HepG2 (cell line): Measurements from ENCODE around the gene RPE65. TPM values are rescaled to one million over a fixed set of nuclear protein-coding genes. Genes with fewer than 3 reads are reported as not detected.

ENCODE experiments used
- ATAC-seq: fragments of 200-7000 bp; cut with Tn5 transposase; 3 replicates; pipeline ENCODE4 v1.9.1; 2020; ENCODE audit warnings: mild to moderate bottlenecking, moderate library complexity
- BruUV-seq: library from RNA; stranded (reverse); fragments of 400-500 nt; replicated peaks from 2 replicates; lab custom pipeline; 2021; lab: Mats Ljungman, UMichigan
- CTCF ChIA-PET: fragments of 300-600 bp; formaldehyde crosslinking; extraction: SDS; loops from one replicate; lab custom pipeline; 2021; ENCODE audit warnings: low total read pairs, inconsistent platforms, low intra/inter-chr PET ratio; lab: Yijun Ruan, JAX
- POLR2A ChIA-PET: fragments of 350-600 bp; sonication (Branson Sonifier 250); formaldehyde crosslinking; loops from one replicate; lab custom pipeline; 2020; ENCODE audit warnings: antibody characterized with exemption, inconsistent platforms; lab: Yijun Ruan, JAX
- DNase-seq: peaks from one replicate; pipeline ENCODE4 v3.0.0-alpha.2; 2015; ENCODE audit warnings: low spot score
- FAIRE-seq: peaks from 3 replicates; lab custom pipeline; 2011; peaks lifted over from hg19 to GRCh38; lab: Jason Lieb, UNC
- H2AFZ ChIP-seq: one replicate; pipeline ENCODE4 v1.6.1; 2011; ENCODE audit warnings: low read length, inconsistent platforms
- H3K27ac ChIP-seq: fragments of 300-600 bp; 3 replicates; pipeline ENCODE4 v1.8.0; 2011; ENCODE audit warnings: mixed run types, mild to moderate bottlenecking, mixed read lengths, low read length, inconsistent platforms; ENCODE audit not compliant: insufficient read depth; ENCODE audit errors: extremely low read length
- H3K27me3 ChIP-seq, 2 experiments: fragments of 200-600 bp in 1 of 2; 2 replicates in 1 of 2; 3 replicates in 1 of 2; pipeline versions ENCODE4 v1.6.0 to v1.8.0; 2011; ENCODE audit warnings: low read length in 2 of 2, mild to moderate bottlenecking in 2 of 2, moderate library complexity in 2 of 2, inconsistent platforms in 1 of 2; ENCODE audit not compliant: insufficient read depth in 2 of 2, control insufficient read depth in 1 of 2
- H3K36me3 ChIP-seq, 2 experiments: fragments of 200-600 bp in 1 of 2; replicated peaks in 1 of 2; 2 replicates in 1 of 2; 3 replicates in 1 of 2; pipeline versions ENCODE4 v1.5.1 to v1.8.0; 2011; ENCODE audit warnings: low read length in 2 of 2, inconsistent platforms in 1 of 2; ENCODE audit not compliant: insufficient read depth in 2 of 2, control insufficient read depth in 1 of 2
- H3K4me1 ChIP-seq: 2 replicates; pipeline ENCODE4 v1.5.1; 2012; ENCODE audit warnings: low read length, inconsistent platforms; ENCODE audit not compliant: insufficient read depth
- H3K4me2 ChIP-seq: 2 replicates; pipeline ENCODE4 v1.6.0; 2011; ENCODE audit warnings: low read depth, low read length, inconsistent platforms
- H3K4me3 ChIP-seq, 3 experiments: fragments of 200-600 bp in 1 of 3; sonication (generic), shearing (Covaris generic) in 1 of 3; replicated peaks in 1 of 3; 2 replicates each; pipeline ENCODE4 v1.5.1; 2011 to 2016; ENCODE audit warnings: low read length in 3 of 3, inconsistent platforms in 2 of 3, low read depth in 2 of 3, mild to moderate bottlenecking in 2 of 3, control low read depth in 1 of 3, mixed read lengths in 1 of 3; ENCODE audit not compliant: insufficient read depth in 1 of 3
- H3K79me2 ChIP-seq: one replicate; pipeline ENCODE4 v1.6.1; 2011; ENCODE audit warnings: low read length, inconsistent platforms; ENCODE audit not compliant: insufficient read depth
- H3K9ac ChIP-seq: 2 replicates; pipeline ENCODE4 v1.6.0; 2011; ENCODE audit warnings: mild to moderate bottlenecking, low read depth, low read length, inconsistent platforms; ENCODE audit not compliant: insufficient read depth
- H3K9me3 ChIP-seq: 2 replicates; pipeline ENCODE4 v1.5.1; 2012; ENCODE audit warnings: mild to moderate bottlenecking, low read length
- H4K20me1 ChIP-seq: 2 replicates; pipeline ENCODE4 v1.6.0; 2011; ENCODE audit warnings: inconsistent platforms, mild to moderate bottlenecking, low read length, moderate library complexity; ENCODE audit not compliant: insufficient read depth
- KLF16 ChIP-seq, 2 experiments: sonication (generic) in 1 of 2; formaldehyde crosslinking in 1 of 2; IDR thresholded peaks; 2 replicates each; pipeline versions ENCODE4 v1.6.1 to v1.8.0; 2016 to 2023; ENCODE audit warnings: missing genetic modification reagents in 2 of 2, missing compliant biosample characterization in 1 of 2
- NAIF1 ChIP-seq: sonication (generic); formaldehyde crosslinking; IDR thresholded peaks from 2 replicates; pipeline ENCODE4 v1.5.0; 2020; ENCODE audit warnings: mild to moderate bottlenecking, missing genetic modification reagents, borderline replicate concordance
- NFE2 ChIP-seq: sonication (generic); formaldehyde crosslinking; IDR thresholded peaks from 2 replicates; pipeline ENCODE4 v1.4.0; 2020; ENCODE audit warnings: missing genetic modification reagents
- ZNF777 ChIP-seq: sonication (generic); formaldehyde crosslinking; IDR thresholded peaks from 2 replicates; pipeline ENCODE4 v1.4.0; 2020; ENCODE audit warnings: missing genetic modification reagents
- WGBS: methylation state at CpG from one replicate; pipeline ENCODE4 v1.1.6; 2017; ENCODE audit warnings: low lambda C conversion rate; 5-methylcytosine and 5-hydroxymethylcytosine counted together
- in situ Hi-C: cut with HindIII; loops from 2 replicates; pipeline ENCODE4 v1.10.0; 2017; ENCODE audit warnings: low pct_unique_long_range_greater_than_20kb; ENCODE audit not compliant: extremely low pct_ligation_motif_present
- intact Hi-C: fragments of 100-400 bp; cut with micrococcal nuclease; formaldehyde crosslinking; loops from one replicate; pipeline ENCODE4 v1.10.0; 2022; ENCODE audit not compliant: unreplicated experiment
- polyA plus RNA-seq, 8 experiments: library from polyadenylated mRNA; depleted of rRNA in 3 of 8; stranded (reverse) in 7 of 8; unstranded in 1 of 8; fragments of >200 nt; fragmentation: Illumina TruSeq in 4 of 8; extraction: Trizol in 4 of 8; gene quantifications; 2 replicates each; pipeline versions ENCODE4 v1.2.1 to v1.2.3, GENCODE V29; 2011 to 2016; ENCODE audit warnings: low read depth in 4 of 8, missing spikeins in 1 of 8, mixed read lengths in 1 of 8; ENCODE audit not compliant: insufficient read depth in 1 of 8
- total RNA-seq, 5 experiments: library from RNA; depleted of rRNA; stranded (reverse); fragments of >200 nt; fragmentation: Illumina TruSeq; extraction: Trizol; gene quantifications; 2 replicates each; pipeline ENCODE4 v1.2.3, GENCODE V29; 2016; ENCODE audit warnings: low read depth in 1 of 5
- TF ChIP-seq, protein P1 (sequence below): sonication (generic); formaldehyde crosslinking; IDR thresholded peaks from 2 replicates; pipeline ENCODE4 v1.8.0; 2022; ENCODE audit warnings: mild to moderate bottlenecking, missing genetic modification reagents, moderate library complexity
- TF ChIP-seq, protein P2 (sequence below): sonication (generic); formaldehyde crosslinking; IDR thresholded peaks from 2 replicates; pipeline ENCODE4 v1.4.0; 2020; ENCODE audit warnings: low read depth, missing genetic modification reagents
- TF ChIP-seq, protein P3 (sequence below): sonication (generic); formaldehyde crosslinking; IDR thresholded peaks from 2 replicates; pipeline ENCODE4 v1.8.1; 2023; ENCODE audit warnings: missing genetic modification reagents, mild to moderate bottlenecking, borderline replicate concordance
- TF ChIP-seq, protein P4 (sequence below): sonication (generic); formaldehyde crosslinking; IDR thresholded peaks from 2 replicates; pipeline ENCODE4 v1.5.0; 2020; ENCODE audit warnings: missing genetic modification reagents

The RPE65 gene
- total and polyA plus RNA-seq, 2 of the 13 experiments (the other 11 are each of a cell fraction or from before 2014, with no cell fraction given), result not detected

DNA sequence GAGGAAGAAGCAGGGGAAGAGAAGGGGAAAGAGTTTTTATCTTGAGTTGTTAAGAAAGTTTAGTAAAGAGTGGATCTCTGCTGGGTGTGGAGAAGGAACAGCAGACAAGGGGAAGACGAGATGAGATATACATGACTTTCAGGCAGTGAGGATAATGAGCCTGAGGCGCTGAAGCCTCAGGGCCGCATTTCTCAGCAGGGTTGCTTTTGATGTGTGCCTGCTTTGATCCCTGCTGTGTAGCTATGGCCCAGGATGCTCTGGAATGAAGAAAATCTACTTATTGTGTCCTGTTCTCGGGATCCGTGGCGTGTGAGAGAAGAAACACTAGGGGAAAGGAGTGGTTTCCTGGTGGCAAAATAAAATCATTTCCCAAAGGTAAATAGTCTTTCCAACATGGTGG is 15.1 kb upstream of the RPE65 start:
- DNase-seq, result no peak
- intact Hi-C loops (no loop called here), in situ Hi-C loops (no loop called here)
- no peak for ATAC-seq
- BruUV-seq, result no TSS peak
- TF ChIP-seq, protein P1, sequence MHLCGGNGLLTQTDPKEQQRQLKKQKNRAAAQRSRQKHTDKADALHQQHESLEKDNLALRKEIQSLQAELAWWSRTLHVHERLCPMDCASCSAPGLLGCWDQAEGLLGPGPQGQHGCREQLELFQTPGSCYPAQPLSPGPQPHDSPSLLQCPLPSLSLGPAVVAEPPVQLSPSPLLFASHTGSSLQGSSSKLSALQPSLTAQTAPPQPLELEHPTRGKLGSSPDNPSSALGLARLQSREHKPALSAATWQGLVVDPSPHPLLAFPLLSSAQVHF, result no peak
- TF ChIP-seq, protein P2, sequence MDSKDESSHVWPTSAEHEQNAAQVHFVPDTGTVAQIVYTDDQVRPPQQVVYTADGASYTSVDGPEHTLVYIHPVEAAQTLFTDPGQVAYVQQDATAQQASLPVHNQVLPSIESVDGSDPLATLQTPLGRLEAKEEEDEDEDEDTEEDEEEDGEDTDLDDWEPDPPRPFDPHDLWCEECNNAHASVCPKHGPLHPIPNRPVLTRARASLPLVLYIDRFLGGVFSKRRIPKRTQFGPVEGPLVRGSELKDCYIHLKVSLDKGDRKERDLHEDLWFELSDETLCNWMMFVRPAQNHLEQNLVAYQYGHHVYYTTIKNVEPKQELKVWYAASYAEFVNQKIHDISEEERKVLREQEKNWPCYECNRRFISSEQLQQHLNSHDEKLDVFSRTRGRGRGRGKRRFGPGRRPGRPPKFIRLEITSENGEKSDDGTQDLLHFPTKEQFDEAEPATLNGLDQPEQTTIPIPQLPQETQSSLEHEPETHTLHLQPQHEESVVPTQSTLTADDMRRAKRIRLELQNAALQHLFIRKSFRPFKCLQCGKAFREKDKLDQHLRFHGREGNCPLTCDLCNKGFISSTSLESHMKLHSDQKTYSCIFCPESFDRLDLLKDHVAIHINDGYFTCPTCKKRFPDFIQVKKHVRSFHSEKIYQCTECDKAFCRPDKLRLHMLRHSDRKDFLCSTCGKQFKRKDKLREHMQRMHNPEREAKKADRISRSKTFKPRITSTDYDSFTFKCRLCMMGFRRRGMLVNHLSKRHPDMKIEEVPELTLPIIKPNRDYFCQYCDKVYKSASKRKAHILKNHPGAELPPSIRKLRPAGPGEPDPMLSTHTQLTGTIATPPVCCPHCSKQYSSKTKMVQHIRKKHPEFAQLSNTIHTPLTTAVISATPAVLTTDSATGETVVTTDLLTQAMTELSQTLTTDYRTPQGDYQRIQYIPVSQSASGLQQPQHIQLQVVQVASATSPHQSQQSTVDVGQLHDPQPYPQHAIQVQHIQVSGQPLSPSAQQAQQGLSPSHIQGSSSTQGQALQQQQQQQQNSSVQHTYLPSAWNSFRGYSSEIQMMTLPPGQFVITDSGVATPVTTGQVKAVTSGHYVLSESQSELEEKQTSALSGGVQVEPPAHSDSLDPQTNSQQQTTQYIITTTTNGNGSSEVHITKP (CRISPR knock-in tag), result no peak
- TF ChIP-seq ZNF777 (CRISPR knock-in tag) (no peak), NAIF1 (CRISPR knock-in tag) (no peak), NFE2 (CRISPR knock-in tag) (no peak), KLF16 (CRISPR knock-in tag; IDR thresholded peaks at IDR 0.05) (no peak)
- TF ChIP-seq, protein P3, sequence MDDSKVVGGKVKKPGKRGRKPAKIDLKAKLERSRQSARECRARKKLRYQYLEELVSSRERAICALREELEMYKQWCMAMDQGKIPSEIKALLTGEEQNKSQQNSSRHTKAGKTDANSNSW, result no peak
- TF ChIP-seq, protein P4, sequence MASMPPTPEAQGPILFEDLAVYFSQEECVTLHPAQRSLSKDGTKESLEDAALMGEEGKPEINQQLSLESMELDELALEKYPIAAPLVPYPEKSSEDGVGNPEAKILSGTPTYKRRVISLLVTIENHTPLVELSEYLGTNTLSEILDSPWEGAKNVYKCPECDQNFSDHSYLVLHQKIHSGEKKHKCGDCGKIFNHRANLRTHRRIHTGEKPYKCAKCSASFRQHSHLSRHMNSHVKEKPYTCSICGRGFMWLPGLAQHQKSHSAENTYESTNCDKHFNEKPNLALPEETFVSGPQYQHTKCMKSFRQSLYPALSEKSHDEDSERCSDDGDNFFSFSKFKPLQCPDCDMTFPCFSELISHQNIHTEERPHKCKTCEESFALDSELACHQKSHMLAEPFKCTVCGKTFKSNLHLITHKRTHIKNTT (CRISPR knock-in tag), result no peak
- ChIA-PET CTCF (no interaction called here), POLR2A (no interaction called here)
- no peaks in the 10 kb centered on the region; a peak in 1 of 5 replicates for H3K27me3 ChIP-seq
- H3K27ac ChIP-seq, result no peak overlapping the region
- no peak overlapping the region for H3K4me3 ChIP-seq
- no peak overlapping the region for H3K4me2 ChIP-seq
- H3K4me1 ChIP-seq, result no peaks in the 10 kb centered on the region
- WGBS, result 4% methylated on average over 6 of the region's 6 CpGs
- FAIRE-seq, result no peak
- no peak overlapping the region for H3K9ac ChIP-seq
- no peaks in the 10 kb centered on the region for H4K20me1 ChIP-seq
- H3K9me3 ChIP-seq, result no peaks in the 10 kb centered on the region
- H2AFZ ChIP-seq, result no peak overlapping the region
- no peaks in the 10 kb centered on the region for H3K79me2 ChIP-seq
- no peaks in the 10 kb centered on the region for H3K36me3 ChIP-seq
